ENCODE measurements around the gene CRHR1.

Gene CRHR1

DNA sequence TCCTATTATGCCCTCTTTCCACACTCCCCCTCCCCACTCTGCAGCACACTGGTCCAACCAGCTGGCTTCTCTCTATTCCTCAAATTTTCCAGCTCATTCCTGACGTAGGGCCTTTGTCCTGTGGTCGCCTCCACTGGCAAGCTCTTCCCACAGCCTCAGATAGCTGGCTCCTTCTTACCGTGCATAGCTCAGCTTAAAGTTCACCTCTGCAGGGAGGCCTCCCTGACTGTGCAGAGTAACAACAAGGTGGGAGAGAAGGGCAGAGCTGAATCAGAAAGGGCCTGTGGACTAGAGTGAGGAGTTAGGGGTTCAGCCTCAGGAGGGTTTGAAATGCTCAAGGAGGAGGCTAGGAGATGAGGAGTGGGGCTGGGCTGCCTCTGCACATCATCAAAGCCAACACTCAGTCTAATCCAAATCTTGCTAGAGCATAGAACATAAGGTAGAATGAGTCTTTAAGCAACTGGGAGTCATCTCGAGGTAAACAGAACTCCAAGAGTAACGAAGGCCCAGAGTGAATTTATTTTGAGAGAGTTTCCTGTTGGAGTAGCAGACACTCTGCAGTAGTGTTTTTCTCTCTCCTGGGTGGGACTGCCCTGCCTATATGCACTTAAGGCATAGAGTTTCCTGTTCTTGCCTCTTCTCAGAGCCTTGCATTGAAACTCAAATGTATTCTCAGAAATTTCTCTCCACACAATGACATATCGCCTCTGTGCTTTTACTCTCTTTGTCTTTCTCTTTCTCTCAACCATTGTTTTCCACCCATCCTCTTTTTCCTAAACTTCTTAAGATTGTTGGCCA is 79.9 kb downstream of the CRHR1 start:
- H3K36me3 ChIP-seq (replicated peaks; ENCODE audit: low read depth, low read length) = no peaks in the 10 kb centered on the region
- TF ChIP-seq CTCF (IDR thresholded peaks at IDR 0.05; ENCODE audit: low read depth, low read length) (no peak), EZH2phosphoT487 (IDR thresholded peaks at IDR 0.05; ENCODE audit: low read depth) (no peak)
- H4K20me1 ChIP-seq (ENCODE audit: insufficient read depth, low read length) = no peaks in the 10 kb centered on the region
- no peak overlapping the region for H3K4me2 ChIP-seq (ENCODE audit: low read length)
- H3K9ac ChIP-seq (ENCODE audit: low read length) = no peak overlapping the region
- no peak overlapping the region for H2AFZ ChIP-seq (ENCODE audit: low read depth, low read length)
- no peak overlapping the region for H3K4me3 ChIP-seq (ENCODE audit: low read length)
- H3K27ac ChIP-seq (ENCODE audit: low read length) = no peak overlapping the region
- H3K9me3 ChIP-seq (ENCODE audit: insufficient read depth, low read length) = no peaks in the 10 kb centered on the region
- H3K27me3 ChIP-seq (ENCODE audit: low read depth, low read length) = peaks cover 38% of the 10 kb centered on the region
- H3K79me2 ChIP-seq (ENCODE audit: low read length) = no peaks in the 10 kb centered on the region
- no peaks in the 10 kb centered on the region for H3K4me1 ChIP-seq (ENCODE audit: low read length)

DNA sequence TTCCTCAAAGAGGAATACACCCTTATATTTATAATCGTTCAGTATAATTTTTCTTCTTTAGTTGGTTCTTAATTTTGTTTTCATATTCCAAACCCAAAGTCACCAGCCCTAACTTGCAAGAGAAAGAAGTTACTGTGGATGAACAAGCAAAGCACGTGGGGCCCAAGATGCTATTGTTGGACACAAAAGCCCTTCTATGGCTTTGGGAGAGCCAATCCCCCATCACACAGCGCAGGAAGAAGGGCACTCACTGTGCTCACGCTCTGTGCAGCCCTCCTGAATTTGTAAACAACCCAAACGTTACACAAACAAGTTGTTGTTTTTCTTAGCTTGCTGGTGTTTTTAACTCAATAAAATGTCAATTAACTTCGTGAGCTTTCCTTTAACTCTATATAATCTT is 83.1 kb downstream of the CRHR1 start:
- TF ChIP-seq EZH2phosphoT487 (IDR thresholded peaks at IDR 0.05; ENCODE audit: low read depth) = no peak
- H3K4me3 ChIP-seq (ENCODE audit: low read length) = no peak overlapping the region

DNA sequence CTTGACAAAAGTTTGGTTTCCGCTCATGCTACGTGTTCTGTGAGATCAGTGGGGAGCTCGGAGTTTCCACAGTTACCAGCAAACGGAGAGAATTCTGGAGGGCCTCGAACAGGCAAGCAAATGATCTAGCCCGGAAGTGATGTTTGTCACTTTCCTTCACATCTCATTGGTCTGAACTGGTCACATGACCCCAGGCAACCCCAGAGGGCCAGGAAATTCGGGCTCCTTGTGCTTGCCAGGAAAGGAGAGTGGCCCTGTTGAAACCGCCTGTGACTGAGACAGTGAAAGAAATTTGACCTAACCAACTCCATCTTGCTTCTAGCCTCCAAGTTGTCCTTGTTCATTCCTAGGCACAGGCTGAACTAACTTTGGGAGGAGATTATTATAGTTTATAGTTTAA is 83.6 kb downstream of the CRHR1 start:
- TF ChIP-seq CTCF (IDR thresholded peaks at IDR 0.05; ENCODE audit: low read depth, low read length) (no peak), EZH2phosphoT487 (IDR thresholded peaks at IDR 0.05; ENCODE audit: low read depth) (no peak)
- no peaks in the 10 kb centered on the region for H3K79me2 ChIP-seq (ENCODE audit: low read length)
- H3K9me3 ChIP-seq (ENCODE audit: insufficient read depth, low read length) = no peaks in the 10 kb centered on the region
- H3K27me3 ChIP-seq (ENCODE audit: low read depth, low read length) = peaks cover 38% of the 10 kb centered on the region
- H3K27ac ChIP-seq (ENCODE audit: low read length) = no peak overlapping the region
- H2AFZ ChIP-seq (ENCODE audit: low read depth, low read length) = no peak overlapping the region
- no peaks in the 10 kb centered on the region for H4K20me1 ChIP-seq (ENCODE audit: insufficient read depth, low read length)
- no peak overlapping the region for H3K4me3 ChIP-seq (ENCODE audit: low read length)
- no peaks in the 10 kb centered on the region for H3K36me3 ChIP-seq (replicated peaks; ENCODE audit: low read depth, low read length)
- H3K9ac ChIP-seq (ENCODE audit: low read length) = no peak overlapping the region
- no peak overlapping the region for H3K4me2 ChIP-seq (ENCODE audit: low read length)
- H3K4me1 ChIP-seq (ENCODE audit: low read length) = no peaks in the 10 kb centered on the region

More for the DNA sequence above, 83.1 kb downstream of the CRHR1 start:
- H3K4me1 ChIP-seq (ENCODE audit: low read length) = no peaks in the 10 kb centered on the region
- no peaks in the 10 kb centered on the region for H3K9me3 ChIP-seq (ENCODE audit: insufficient read depth, low read length)
- H3K79me2 ChIP-seq (ENCODE audit: low read length) = no peaks in the 10 kb centered on the region
- H3K27ac ChIP-seq (ENCODE audit: low read length) = no peak overlapping the region
- H2AFZ ChIP-seq (ENCODE audit: low read depth, low read length) = no peak overlapping the region
- H3K27me3 ChIP-seq (ENCODE audit: low read depth, low read length) = peaks cover 38% of the 10 kb centered on the region
- no peak overlapping the region for H3K9ac ChIP-seq (ENCODE audit: low read length)
- H3K36me3 ChIP-seq (replicated peaks; ENCODE audit: low read depth, low read length) = no peaks in the 10 kb centered on the region
- H3K4me2 ChIP-seq (ENCODE audit: low read length) = no peak overlapping the region
- H4K20me1 ChIP-seq (ENCODE audit: insufficient read depth, low read length) = no peaks in the 10 kb centered on the region

DNA sequence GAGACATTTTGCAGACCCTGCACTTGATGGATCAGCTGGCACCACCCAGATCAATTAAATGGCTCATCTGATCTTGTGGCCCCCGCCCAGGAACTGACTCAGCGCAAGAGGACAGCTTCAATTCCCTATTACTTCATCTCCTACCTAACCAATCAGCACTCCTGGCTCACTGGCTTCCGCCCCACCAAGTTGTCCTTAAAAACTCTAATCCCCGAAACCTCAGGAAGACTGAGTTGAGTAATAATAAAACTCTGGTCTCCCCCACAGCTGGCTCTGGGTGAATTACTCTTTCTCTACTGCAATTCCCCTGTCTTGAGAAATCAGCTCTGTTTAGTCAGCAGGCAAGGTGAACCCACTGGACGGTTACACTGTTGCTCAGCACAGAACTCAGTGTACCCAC is 84.2 kb downstream of the CRHR1 start:
- H3K4me2 ChIP-seq (ENCODE audit: low read length) = no peak overlapping the region
- peaks cover 34% of the 10 kb centered on the region for H3K27me3 ChIP-seq (ENCODE audit: low read depth, low read length)
- H3K9ac ChIP-seq (ENCODE audit: low read length) = no peak overlapping the region
- H3K27ac ChIP-seq (ENCODE audit: low read length) = no peak overlapping the region
- H3K9me3 ChIP-seq (ENCODE audit: insufficient read depth, low read length) = no peaks in the 10 kb centered on the region
- no peaks in the 10 kb centered on the region for H3K79me2 ChIP-seq (ENCODE audit: low read length)
- no peaks in the 10 kb centered on the region for H3K4me1 ChIP-seq (ENCODE audit: low read length)
- H3K4me3 ChIP-seq (ENCODE audit: low read length) = no peak overlapping the region
- no peaks in the 10 kb centered on the region for H3K36me3 ChIP-seq (replicated peaks; ENCODE audit: low read depth, low read length)
- no peak overlapping the region for H2AFZ ChIP-seq (ENCODE audit: low read depth, low read length)
- H4K20me1 ChIP-seq (ENCODE audit: insufficient read depth, low read length) = no peaks in the 10 kb centered on the region
- TF ChIP-seq EZH2phosphoT487 (IDR thresholded peaks at IDR 0.05; ENCODE audit: low read depth) (no peak), CTCF (IDR thresholded peaks at IDR 0.05; ENCODE audit: low read depth, low read length) (no peak)

Data from OCI-LY3 (cell line).